PC-3 (cell line): ENCODE results near the gene RTKN. TPM values are rescaled to one million over a fixed set of nuclear protein-coding genes. Genes with fewer than 3 reads are reported as not detected.

Experiments
- ATAC-seq: fragments of 200-7000 bp; cut with Tn5 transposase; 2 replicates; pipeline ENCODE4 v1.9.1; 2020; ENCODE audit warnings: mild to moderate bottlenecking, moderate library complexity
- BruUV-seq: library from RNA; stranded (reverse); fragments of 400-500 nt; replicated peaks from 2 replicates; lab custom pipeline; 2021; lab: Mats Ljungman, UMichigan
- CTCF ChIA-PET: fragments of 300-600 bp; sonication (Branson Sonifier 250); formaldehyde crosslinking; loops from one replicate; lab custom pipeline; 2022; ENCODE audit warnings: antibody characterized with exemption; lab: Charles Lee
- POLR2A ChIA-PET: fragments of 300-600 bp; sonication (Branson Sonifier 250); formaldehyde crosslinking; loops from one replicate; lab custom pipeline; 2022; ENCODE audit warnings: antibody characterized with exemption; ENCODE audit not compliant: unreplicated experiment; lab: Charles Lee
- DNase-seq: peaks from one replicate; pipeline ENCODE4 v3.0.0-alpha.2; 2015
- H2AFZ ChIP-seq: fragments of 300-600 bp; sonication (generic); 2 replicates; pipeline ENCODE4 v1.6.0; 2016; ENCODE audit warnings: antibody characterized with exemption, low read length
- H3F3A ChIP-seq: fragments of 300-600 bp; sonication (generic); one replicate; pipeline ENCODE4 v1.6.0; 2017; ENCODE audit warnings: antibody characterized with exemption, low read length, control low read depth, mild to moderate bottlenecking; ENCODE audit not compliant: unreplicated experiment
- H3K27ac ChIP-seq: fragments of 300-600 bp; sonication (generic); 2 replicates; pipeline ENCODE4 v1.5.1; 2016; ENCODE audit warnings: mild to moderate bottlenecking, low read length
- H3K27me3 ChIP-seq: fragments of 300-600 bp; sonication (generic); 2 replicates; pipeline ENCODE4 v1.6.1; 2016; ENCODE audit warnings: low read length, mixed read lengths
- H3K36me3 ChIP-seq: fragments of 300-600 bp; sonication (generic); 2 replicates; pipeline ENCODE4 v1.6.1; 2016; ENCODE audit warnings: low read depth, mixed run types, low read length, mixed read lengths
- H3K4me1 ChIP-seq: fragments of 300-600 bp; sonication (generic); 2 replicates; pipeline ENCODE4 v1.5.1; 2016; ENCODE audit warnings: low read length; ENCODE audit not compliant: insufficient read depth
- H3K4me2 ChIP-seq: fragments of 300-600 bp; sonication (generic); 2 replicates; pipeline ENCODE4 v1.6.0; 2016; ENCODE audit warnings: low read length
- H3K4me3 ChIP-seq: fragments of 300-600 bp; sonication (generic); 2 replicates; pipeline ENCODE4 v1.5.1; 2016; ENCODE audit warnings: mild to moderate bottlenecking, low read length, mixed read lengths
- H3K79me2 ChIP-seq: fragments of 300-600 bp; sonication (generic); 2 replicates; pipeline ENCODE4 v1.6.1; 2017; ENCODE audit warnings: low read length, mixed read lengths
- H3K9ac ChIP-seq: fragments of 300-600 bp; sonication (generic); 2 replicates; pipeline ENCODE4 v1.6.0; 2016; ENCODE audit warnings: mild to moderate bottlenecking, low read length
- H3K9me2 ChIP-seq: fragments of 300-600 bp; sonication (generic); replicated peaks from 2 replicates; pipeline ENCODE4 v1.6.1; 2016; ENCODE audit warnings: mixed run types, low read length, mixed read lengths
- H3K9me3 ChIP-seq: fragments of 300-600 bp; sonication (generic); 2 replicates; pipeline ENCODE4 v1.6.1; 2016; ENCODE audit warnings: low read length, mixed read lengths
- H4K20me1 ChIP-seq: fragments of 300-600 bp; sonication (generic); 2 replicates; pipeline ENCODE4 v1.6.1; 2016; ENCODE audit warnings: low read length, mixed read lengths
- CTCF ChIP-seq: fragments of 300-600 bp; sonication (generic); conservative IDR thresholded peaks from 2 replicates; pipeline ENCODE4 v1.5.1; 2017; ENCODE audit warnings: antibody characterized with exemption, low read depth, mild to moderate bottlenecking, low read length
- EZH2 ChIP-seq: fragments of 300-600 bp; sonication (generic); IDR thresholded peaks from one replicate; pipeline ENCODE4 v1.6.1; 2017; ENCODE audit warnings: antibody characterized with exemption, mild to moderate bottlenecking, low read length; ENCODE audit not compliant: unreplicated experiment
- EZH2phosphoT487 ChIP-seq: fragments of 300-600 bp; sonication (generic); IDR thresholded peaks from 2 replicates; pipeline ENCODE4 v1.6.1; 2018; ENCODE audit warnings: mild to moderate bottlenecking, antibody characterized with exemption, low read length, borderline replicate concordance
- intact Hi-C: fragments of 100-400 bp; cut with micrococcal nuclease; formaldehyde crosslinking; loops from 2 replicates; pipeline ENCODE4 v1.9.0; 2023
- total RNA-seq: library from RNA; depleted of rRNA; stranded (reverse); fragments of >200 nt; gene quantifications from 2 replicates; pipeline ENCODE4 v1.2.3, GENCODE V29; 2014

Gene RTKN
- total RNA-seq, 1 experiment from 2014 or later: 90.5 TPM

- H3F3A ChIP-seq: no peaks in the 10 kb centered on the region
- H3K4me3 ChIP-seq: peak overlapping the region; percentile 92
- intact Hi-C loops: no loop called here
- H3K27ac ChIP-seq: no peak overlapping the region
- DNase-seq: no peak
- H3K9me2 ChIP-seq: no peaks in the 10 kb centered on the region
- peak overlapping the region; percentile 88 for H3K9ac ChIP-seq
- TSS peak; percentile 44 for BruUV-seq
- peak overlapping the region; percentile 93 for H2AFZ ChIP-seq
- no peaks in the 10 kb centered on the region for H3K27me3 ChIP-seq
- CTCF ChIA-PET: interaction anchor here (0.6 kb wide), 1 partner anchor 1058 kb away, joined by 3 read pairs; no protein-coding TSS in a partner anchor
- no peaks in the 10 kb centered on the region for H3K9me3 ChIP-seq
- peak overlapping the region; percentile 99 for H3K4me2 ChIP-seq
- ATAC-seq: no peak
- POLR2A ChIA-PET: interaction anchor here (0.6 to 1.0 kb wide), 2 partner anchors 48 to 696 kb away, joined by 4 to 5 read pairs; no protein-coding TSS in a partner anchor
- H4K20me1 ChIP-seq: no peaks in the 10 kb centered on the region
- H3K79me2 ChIP-seq: peaks cover 41% of the 10 kb centered on the region
- no peaks in the 10 kb centered on the region for H3K36me3 ChIP-seq
- TF ChIP-seq EZH2 (no peak), CTCF (no peak)
- H3K4me1 ChIP-seq: peaks cover 21% of the 10 kb centered on the region
Observed at GRCh38 chr2:74392449-74392743, 49.3 kb downstream of the RTKN start.

- H3F3A ChIP-seq: no peaks in the 10 kb centered on the region
- peaks cover 21% of the 10 kb centered on the region for H3K4me1 ChIP-seq
- H3K27me3 ChIP-seq: no peaks in the 10 kb centered on the region
- intact Hi-C loops: no loop called here
- H3K9me2 ChIP-seq: no peaks in the 10 kb centered on the region
- no peaks in the 10 kb centered on the region for H4K20me1 ChIP-seq
- TF ChIP-seq CTCF: peak; percentile 97
- no peak for TF ChIP-seq EZH2
- TF ChIP-seq EZH2phosphoT487: no peak
- ATAC-seq (peak; percentile 84), DNase-seq (peak; percentile 89)
- peak overlapping the region; percentile 92 for H3K4me3 ChIP-seq
- BruUV-seq: no TSS peak
- peak overlapping the region; percentile 88 for H3K9ac ChIP-seq
- H3K36me3 ChIP-seq: no peaks in the 10 kb centered on the region
- H2AFZ ChIP-seq: peak overlapping the region; percentile 93
- CTCF ChIA-PET: interaction anchor here (0.5 to 0.6 kb wide), 2 partner anchors 99 to 1059 kb away, joined by 3 to 4 read pairs; no protein-coding TSS in a partner anchor
- peaks cover 47% of the 10 kb centered on the region for H3K79me2 ChIP-seq
- POLR2A ChIA-PET: interaction anchor here (0.6 to 1.0 kb wide), 3 partner anchors 40 to 695 kb away, joined by 3 to 5 read pairs (median 4); no protein-coding TSS in a partner anchor
- peak overlapping the region; percentile 99 for H3K4me2 ChIP-seq
- peak overlapping the region; percentile 63 for H3K27ac ChIP-seq
- H3K9me3 ChIP-seq: no peaks in the 10 kb centered on the region
Observed at GRCh38 chr2:74391580-74392448, 49.9 kb downstream of the RTKN start.

GRCh38 chr2:74391209-74391579 is 50.5 kb downstream of the RTKN start:
- DNase-seq (peak; percentile 20), ATAC-seq (peak; percentile 41)
- ChIA-PET POLR2A (interaction anchor here (0.6 to 1.0 kb wide), 3 partner anchors 39 to 49 kb away, joined by 3 to 5 read pairs (median 4); no protein-coding TSS in a partner anchor), CTCF (interaction anchor here (0.5 kb wide), 1 partner anchor 99 kb away, joined by 4 read pairs; no protein-coding TSS in a partner anchor)
- Histone ChIP-seq H3K4me3 (peak overlapping the region; percentile 92), H3K27me3 (no peaks in the 10 kb centered on the region), H3K79me2 (peaks cover 53% of the 10 kb centered on the region), H3K9me2 (no peaks in the 10 kb centered on the region), H3K27ac (no peak overlapping the region), H3F3A (no peaks in the 10 kb centered on the region), H4K20me1 (no peaks in the 10 kb centered on the region), H3K9me3 (no peaks in the 10 kb centered on the region), H3K9ac (peak overlapping the region; percentile 88), H3K4me2 (peak overlapping the region; percentile 99), H2AFZ (peak overlapping the region; percentile 93), H3K36me3 (no peaks in the 10 kb centered on the region), H3K4me1 (peaks cover 21% of the 10 kb centered on the region)
- intact Hi-C loops: no loop called here
- TF ChIP-seq EZH2phosphoT487: no peak
- TF ChIP-seq EZH2: no peak
- TF ChIP-seq CTCF: no peak
- TSS peak; percentile 51 for BruUV-seq
